Esophagus (tissue), 2 donors: ENCODE measurements around the gene COA8. TPM values are rescaled to one million over a fixed set of nuclear protein-coding genes. Genes with fewer than 3 reads are reported as not detected.

Source experiments
- H3K27ac ChIP-seq, 2 donors: one replicate each; pipeline ENCODE4 v1.5.1; 2013; ENCODE audit warnings: low read depth in 2 of 2, mild to moderate bottlenecking in 2 of 2, inconsistent platforms in 1 of 2, low read length in 1 of 2, moderate library complexity in 1 of 2
- H3K27me3 ChIP-seq, 2 donors: one replicate each; pipeline ENCODE4 v1.6.1; 2013; ENCODE audit warnings: low read length in 2 of 2, control low read depth in 1 of 2, mild to moderate bottlenecking in 1 of 2; ENCODE audit not compliant: insufficient read depth in 2 of 2, control insufficient read depth in 1 of 2
- H3K36me3 ChIP-seq, 2 donors: one replicate each; pipeline ENCODE4 v1.6.1; 2013; ENCODE audit warnings: low read length in 1 of 2; ENCODE audit not compliant: control insufficient read depth in 2 of 2, insufficient read depth in 2 of 2
- H3K4me1 ChIP-seq, 2 donors: one replicate each; pipeline ENCODE4 v1.6.1; 2013; ENCODE audit warnings: low read length in 1 of 2; ENCODE audit not compliant: control insufficient read depth in 2 of 2, insufficient read depth in 2 of 2
- H3K4me3 ChIP-seq, 2 donors: one replicate each; pipeline ENCODE4 v1.5.1; 2013; ENCODE audit warnings: low read length in 2 of 2, mild to moderate bottlenecking in 2 of 2, low read depth in 1 of 2, moderate library complexity in 1 of 2
- H3K9me3 ChIP-seq, 2 donors: one replicate each; pipeline ENCODE4 v1.6.1; 2013; ENCODE audit warnings: mild to moderate bottlenecking in 2 of 2, low read depth in 1 of 2, low read length in 1 of 2, moderate library complexity in 1 of 2; ENCODE audit not compliant: control insufficient read depth in 2 of 2, insufficient read depth in 1 of 2
- WGBS, 2 donors: extraction: QIAGEN DNeasy Blood & Tissue Kit; methylation state at CpG; one replicate each; pipeline ENCODE4 v1.1.7; 2013; 5-methylcytosine and 5-hydroxymethylcytosine counted together
- polyA plus RNA-seq, 2 donors: library from polyadenylated mRNA; stranded (reverse); fragments of 200-250 nt; gene quantifications; one replicate each; pipeline ENCODE4 v1.2.3, GENCODE V29; 2013
- donor health status: healthy with polysubstance abuse.
- donor health status: Bipolar disorder and iron deficiency.

COA8 gene
- polyA plus RNA-seq, 2 donors, result 35.1 to 39.3 TPM

DNA sequence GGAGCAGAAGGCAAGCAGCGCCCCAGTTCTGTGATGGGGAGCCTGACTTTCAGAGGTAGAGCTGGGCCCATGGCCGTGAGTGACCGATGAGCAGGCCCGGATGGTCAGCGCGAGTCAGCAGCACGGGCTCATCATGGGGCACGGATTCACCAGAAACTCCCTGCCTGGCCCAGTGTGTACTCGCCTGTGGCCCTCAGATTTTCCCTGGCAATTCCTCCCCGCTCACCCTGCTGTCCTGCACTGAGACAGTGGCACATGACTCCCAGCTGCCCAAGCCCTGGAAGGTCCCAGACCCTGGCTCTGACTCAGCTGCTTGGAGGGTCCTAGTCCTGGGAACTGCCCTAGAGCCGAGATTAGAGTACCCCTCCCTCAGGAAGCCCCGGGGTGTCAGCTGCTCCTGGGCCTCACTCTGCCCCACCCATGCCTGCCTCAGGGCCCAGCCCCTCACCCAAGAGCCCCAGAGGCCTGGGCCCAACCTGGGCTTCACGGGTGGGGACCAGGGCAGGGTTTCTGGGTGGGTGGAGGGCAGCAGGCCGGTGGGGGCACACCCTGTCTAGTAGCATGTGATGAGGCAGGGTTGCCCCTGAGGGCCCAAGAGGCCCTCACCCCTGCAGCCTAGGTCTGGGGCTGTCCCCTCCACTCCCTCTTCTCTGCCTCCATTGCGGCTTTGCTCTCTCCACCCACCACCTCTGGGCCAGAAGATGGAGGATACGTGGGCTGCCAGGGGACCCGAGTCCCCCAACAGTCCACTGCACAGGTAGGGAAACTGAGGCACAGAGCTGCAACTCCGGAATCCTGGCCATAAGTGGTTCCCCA is 25.4 kb upstream of the COA8 start:
- Histone ChIP-seq H3K36me3 (peaks cover 0 to 32% of the 10 kb centered on the region in 2 donors), H3K4me1 (peaks cover 17 to 22% of the 10 kb centered on the region in 2 donors), H3K27ac (peak overlapping the region; percentile 1), H3K27me3 (no peaks in the 10 kb centered on the region), H3K4me3 (no peak overlapping the region), H3K9me3 (no peaks in the 10 kb centered on the region)
- 64 to 67% methylated on average over 18 of the region's 18 CpGs for WGBS, 2 donors

DNA sequence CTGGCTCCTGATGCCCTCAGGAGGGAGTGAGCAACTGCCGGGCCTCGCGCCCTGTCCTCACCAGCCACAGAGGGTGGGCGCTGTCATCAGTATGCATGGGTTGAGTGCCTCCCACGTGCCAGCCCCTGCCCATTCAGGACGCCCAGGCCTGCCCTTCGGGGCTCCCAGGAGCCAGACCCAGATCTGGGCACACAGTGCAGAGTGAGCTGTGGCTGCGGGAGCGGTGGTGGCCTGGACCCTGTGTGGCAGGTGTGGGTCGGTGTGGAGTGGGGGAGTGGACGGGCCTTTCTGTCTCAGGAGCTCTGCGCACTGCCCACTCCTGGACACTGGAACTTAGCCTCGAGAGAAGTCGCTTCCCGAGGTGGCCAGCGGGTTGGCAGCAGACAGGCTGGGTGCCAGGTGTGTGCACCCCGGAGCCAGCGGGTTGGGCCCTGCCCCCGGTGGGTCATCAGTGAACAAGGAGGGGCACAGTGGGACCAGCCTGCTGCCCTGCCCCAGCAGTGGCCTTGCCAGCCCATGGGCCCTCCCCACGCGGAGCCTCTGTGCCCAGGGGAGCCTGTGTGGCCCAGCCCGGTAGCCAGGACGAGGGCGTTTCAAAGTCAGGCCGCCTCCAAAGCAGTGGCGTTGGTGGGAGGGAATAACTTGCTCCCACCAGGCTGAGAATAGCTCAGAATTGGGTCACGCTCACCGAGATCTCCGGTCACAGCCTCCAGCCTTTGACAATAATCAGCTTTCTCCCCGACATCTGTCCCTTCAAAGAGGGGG is 24.3 kb upstream of the COA8 start:
- Histone ChIP-seq H3K4me3 (no peak overlapping the region), H3K36me3 (peaks cover 0 to 24% of the 10 kb centered on the region in 2 donors), H3K9me3 (no peaks in the 10 kb centered on the region), H3K4me1 (peaks cover 24 to 27% of the 10 kb centered on the region in 2 donors), H3K27ac (peak overlapping the region; percentile 46 to 60), H3K27me3 (no peaks in the 10 kb centered on the region)
- WGBS, 2 donors, result 35 to 41% methylated on average over 27 to 30 of the region's 30 CpGs

DNA sequence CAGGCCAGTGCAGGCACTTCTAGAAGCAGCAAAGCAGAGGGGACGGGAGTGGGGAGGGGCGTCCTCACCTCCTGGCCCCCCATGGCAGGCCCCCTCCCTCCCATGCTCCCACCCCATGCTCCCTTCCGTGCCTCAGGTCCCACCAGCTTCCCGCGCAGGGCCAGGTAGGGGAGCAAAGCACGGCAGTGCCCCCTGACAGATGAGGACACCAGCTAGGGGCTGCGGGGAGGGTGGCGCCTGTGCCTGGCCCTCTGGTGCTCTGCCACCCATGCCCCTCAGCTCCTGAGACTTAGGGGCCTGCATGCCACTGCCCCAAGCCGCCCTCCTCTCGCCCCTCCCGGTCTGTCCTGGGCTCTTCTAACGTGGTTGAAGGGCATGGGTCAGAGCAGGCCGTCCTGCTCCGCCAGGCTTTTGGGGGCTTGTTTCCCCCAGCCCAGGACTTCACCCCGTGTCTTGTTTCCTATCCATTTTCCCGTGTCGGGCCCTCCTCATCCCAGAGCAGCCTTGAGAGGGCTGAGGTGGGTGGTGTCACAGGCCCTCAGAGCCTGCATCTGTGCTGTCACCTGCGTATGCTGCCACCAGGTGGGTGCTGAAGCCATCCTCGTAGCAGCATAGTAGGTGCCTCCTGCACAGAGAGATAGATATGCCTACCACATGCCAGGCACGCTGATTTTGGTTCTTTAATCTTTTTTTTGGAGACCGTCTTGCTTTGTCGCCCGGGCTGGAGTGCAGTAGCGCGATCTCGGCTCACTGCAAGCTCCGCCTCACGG is 23.5 kb upstream of the COA8 start:
- Histone ChIP-seq H3K36me3 (peaks cover 0 to 17% of the 10 kb centered on the region in 2 donors), H3K27me3 (no peaks in the 10 kb centered on the region), H3K4me3 (no peak overlapping the region), H3K27ac (peak overlapping the region; percentile 46 to 54), H3K4me1 (peaks cover 30 to 34% of the 10 kb centered on the region in 2 donors), H3K9me3 (no peaks in the 10 kb centered on the region)
- WGBS, 2 donors, result 67 to 75% methylated on average over 25 to 28 of the region's 28 CpGs

- no peaks in the 10 kb centered on the region for H3K27me3 ChIP-seq
- H3K36me3 ChIP-seq, result peaks cover 0 to 4% of the 10 kb centered on the region in 2 donors
- H3K4me3 ChIP-seq, result no peak overlapping the region
- peak overlapping the region; percentile 79 to 85 for H3K27ac ChIP-seq
- WGBS, 2 donors, result 30 to 40% methylated on average over 17 of the region's 17 CpGs
- peaks cover 26 to 37% of the 10 kb centered on the region in 2 donors for H3K4me1 ChIP-seq
- H3K9me3 ChIP-seq, result no peaks in the 10 kb centered on the region
These were observed 21.7 kb upstream of the COA8 start for GRCh38 chr14:103540821-103541708.

DNA sequence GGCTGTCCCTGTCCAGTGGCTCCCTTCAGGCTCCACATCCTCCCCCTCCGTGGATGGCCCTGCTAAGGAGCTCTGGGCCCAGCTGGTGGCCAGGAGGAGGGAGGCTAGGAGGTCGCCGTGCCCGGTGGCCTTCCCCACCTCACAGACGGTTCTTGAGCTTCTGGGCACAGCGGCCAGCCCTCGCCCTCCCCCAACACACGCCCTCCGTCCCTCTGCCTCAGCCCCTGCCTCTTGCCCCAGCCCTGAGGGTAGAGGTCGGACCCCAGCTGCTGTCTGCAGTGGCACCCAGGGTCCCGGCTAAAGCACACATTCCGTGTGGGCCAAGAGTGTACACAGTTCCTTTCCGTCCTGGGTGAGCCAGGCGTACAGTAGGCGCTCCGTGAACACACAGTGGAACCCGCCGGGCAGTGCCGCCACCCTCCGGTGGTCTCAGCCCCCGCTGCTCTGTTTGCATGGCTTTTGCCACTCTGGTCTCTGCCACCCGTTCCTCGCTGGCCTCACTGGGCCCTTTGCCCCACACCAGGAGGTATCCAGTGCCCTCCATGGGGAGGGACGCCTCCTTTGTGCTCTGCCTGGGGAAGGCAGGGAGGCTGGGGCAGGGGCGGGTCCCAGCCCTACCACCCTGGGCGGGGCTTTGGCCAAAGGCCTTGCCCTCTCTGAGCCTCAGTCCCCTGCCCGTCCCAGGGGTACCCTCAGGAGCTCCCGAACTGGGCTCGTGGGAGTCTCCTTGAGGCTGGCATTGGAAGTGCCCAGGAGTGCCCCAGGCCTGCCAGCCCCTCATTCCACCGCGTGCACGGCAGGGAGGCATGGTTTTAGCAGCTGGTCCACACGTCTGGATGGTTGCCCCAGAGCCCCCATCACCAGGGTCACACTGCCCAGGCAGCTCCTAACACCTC is 20.8 kb upstream of the COA8 start:
- H3K4me3 ChIP-seq, result no peak overlapping the region
- H3K27me3 ChIP-seq, result no peaks in the 10 kb centered on the region
- H3K36me3 ChIP-seq, result no peaks in the 10 kb centered on the region
- 51 to 56% methylated on average over 33 of the region's 33 CpGs for WGBS, 2 donors
- H3K27ac ChIP-seq, result peak overlapping the region; percentile 37 to 79
- H3K9me3 ChIP-seq, result no peaks in the 10 kb centered on the region
- H3K4me1 ChIP-seq, result peaks cover 26 to 43% of the 10 kb centered on the region in 2 donors

DNA sequence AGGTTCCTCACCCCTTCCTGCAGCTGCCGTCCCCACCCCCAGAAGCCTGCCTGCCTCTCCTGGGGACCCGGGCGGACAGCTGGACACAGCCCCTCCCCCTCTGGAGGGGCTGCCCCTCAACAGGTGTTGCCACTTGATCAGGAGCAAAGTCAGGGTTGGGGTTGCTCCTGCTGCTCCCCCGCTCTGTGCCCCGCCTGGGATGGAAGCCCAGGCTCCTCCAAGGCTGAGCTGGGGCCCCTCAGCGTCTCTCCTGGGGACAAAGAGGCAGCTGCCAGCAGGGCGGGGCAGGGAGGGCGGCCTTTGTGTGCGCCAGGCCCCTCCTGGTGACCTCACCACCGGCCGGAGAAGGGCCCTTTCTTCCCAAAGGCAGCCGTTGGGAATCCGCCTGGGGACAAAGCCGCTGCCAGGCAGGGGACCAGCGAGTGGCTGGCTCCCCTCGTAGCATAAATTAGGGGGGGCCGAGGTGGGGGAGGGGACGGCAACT is 20.1 kb upstream of the COA8 start:
- Histone ChIP-seq H3K27me3 (no peaks in the 10 kb centered on the region), H3K4me3 (no peak overlapping the region), H3K27ac (peak overlapping the region; percentile 13 to 79), H3K4me1 (peaks cover 26 to 43% of the 10 kb centered on the region in 2 donors), H3K36me3 (no peaks in the 10 kb centered on the region), H3K9me3 (no peaks in the 10 kb centered on the region)
- 12 to 22% methylated on average over 18 of the region's 18 CpGs for WGBS, 2 donors

DNA sequence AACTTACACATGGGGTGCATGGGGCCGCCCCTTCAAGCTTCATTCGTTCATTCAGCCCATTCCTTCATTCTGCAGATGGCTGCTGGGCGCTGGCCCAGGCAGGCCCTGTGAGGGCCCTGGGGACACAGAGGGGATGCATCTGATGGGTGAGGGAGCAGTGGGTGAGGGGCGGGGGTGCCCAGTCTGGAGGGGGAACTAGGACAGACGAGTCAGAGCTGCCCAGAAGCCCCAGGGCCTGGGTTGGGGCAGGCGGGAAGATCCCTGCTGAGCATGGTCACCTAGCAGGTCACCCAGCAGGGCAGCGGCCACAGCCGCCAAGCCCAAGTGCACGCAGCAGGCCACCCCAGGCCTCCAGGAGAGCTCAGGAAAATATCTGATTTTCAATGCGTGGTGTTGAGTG is 19.6 kb upstream of the COA8 start:
- H3K9me3 ChIP-seq, result no peaks in the 10 kb centered on the region
- no peaks in the 10 kb centered on the region for H3K36me3 ChIP-seq
- H3K27me3 ChIP-seq, result no peaks in the 10 kb centered on the region
- 58 to 72% methylated on average over 6 to 10 of the region's 10 CpGs for WGBS, 2 donors
- H3K4me3 ChIP-seq, result no peak overlapping the region
- H3K27ac ChIP-seq, result peak overlapping the region in 1 of 2 donors; percentile 10
- H3K4me1 ChIP-seq, result peaks cover 26 to 43% of the 10 kb centered on the region in 2 donors

DNA sequence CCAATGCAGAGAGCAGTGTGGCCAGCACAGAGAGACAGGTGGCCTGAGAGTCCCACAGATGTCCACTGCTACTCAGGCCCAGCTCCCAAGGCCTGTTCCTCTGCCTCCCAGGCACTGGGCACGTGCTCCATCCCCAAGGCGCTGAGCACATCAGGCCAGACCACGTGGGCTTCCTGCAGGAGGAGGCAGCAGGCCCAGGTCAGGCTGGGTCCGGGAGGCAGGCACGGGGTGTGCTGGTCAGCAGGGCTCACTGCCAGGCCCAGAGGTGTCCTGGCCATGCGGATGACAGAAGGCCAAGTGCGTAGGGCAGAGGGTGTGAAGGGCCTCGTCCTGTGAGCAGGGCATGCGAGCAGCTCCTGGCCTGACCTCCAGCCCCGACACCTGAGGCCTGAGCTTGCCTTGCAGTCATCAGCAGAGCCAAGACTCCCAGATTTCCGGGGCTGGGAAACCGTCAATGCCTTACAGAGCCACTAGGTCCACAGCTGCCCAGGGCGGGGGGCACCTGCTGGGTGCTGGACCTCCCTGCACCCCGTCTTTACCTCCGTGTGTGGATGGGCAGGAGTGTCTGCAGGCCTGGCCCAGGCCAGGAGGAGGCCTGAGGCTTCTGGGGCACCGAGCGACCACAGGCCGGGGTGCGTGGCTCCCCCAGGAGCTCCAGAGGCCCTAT is 18.9 kb upstream of the COA8 start:
- no peaks in the 10 kb centered on the region for H3K9me3 ChIP-seq
- no peaks in the 10 kb centered on the region for H3K27me3 ChIP-seq
- no peaks in the 10 kb centered on the region for H3K36me3 ChIP-seq
- peaks cover 26 to 45% of the 10 kb centered on the region in 2 donors for H3K4me1 ChIP-seq
- 51 to 58% methylated on average over 19 of the region's 19 CpGs for WGBS, 2 donors
- H3K4me3 ChIP-seq, result no peak overlapping the region
- no peak overlapping the region for H3K27ac ChIP-seq
